Epithelial cell of proximal tubule (primary cell): Measurements from ENCODE around the gene FLOT2. TPM values are rescaled to one million over a fixed set of nuclear protein-coding genes. Genes with fewer than 3 reads are reported as not detected.
"Not testable (repeated sequence)": the region's sequence is repeated elsewhere in the genome, so short reads cannot be mapped to it uniquely, and the experiment has no call there.

Experiments
- DNase-seq: peaks from one replicate; pipeline ENCODE4 v3.0.0-alpha.2; 2011; ENCODE audit warnings: low read depth
- H3K4me3 ChIP-seq: 2 replicates; pipeline ENCODE4 v1.5.1; 2011; ENCODE audit warnings: low read depth, mild to moderate bottlenecking, low read length
- CTCF ChIP-seq: conservative IDR thresholded peaks from 2 replicates; pipeline ENCODE4 v1.5.1; 2012; ENCODE audit warnings: low read depth, mild to moderate bottlenecking, low read length
- total RNA-seq: library from RNA; depleted of rRNA; stranded (reverse); fragments of >200 nt; gene quantifications from 2 replicates; pipeline ENCODE4 v1.2.3, GENCODE V29; 2015

Gene FLOT2
- total RNA-seq, 1 donor from 2014 or later: 92.5 TPM

- no peak overlapping the region for H3K4me3 ChIP-seq
- no peak for DNase-seq
- TF ChIP-seq CTCF: no peak
Observed at GRCh38 chr17:28879886-28880571, 17.5 kb downstream of the FLOT2 start.

GRCh38 chr17:28878981-28879380, 18.6 kb downstream of the FLOT2 start:
- TF ChIP-seq CTCF: peak; percentile 52
- no peak for DNase-seq
- H3K4me3 ChIP-seq: no peak overlapping the region

GRCh38 chr17:28878158-28878910, 19.2 kb downstream of the FLOT2 start:
- no peak for DNase-seq
- H3K4me3 ChIP-seq: no peak overlapping the region
- TF ChIP-seq CTCF: no peak

- not testable (repeated sequence) for H3K4me3 ChIP-seq, DNase-seq
Observed at GRCh38 chr17:28877150-28877711, 20.3 kb downstream of the FLOT2 start.

GRCh38 chr17:28875848-28876550, 21.5 kb downstream of the FLOT2 start:
- no peak for DNase-seq
- TF ChIP-seq CTCF: no peak
- H3K4me3 ChIP-seq: no peak overlapping the region

- TF ChIP-seq CTCF: no peak
- DNase-seq: no peak
- H3K4me3 ChIP-seq: no peak overlapping the region
Observed at GRCh38 chr17:28874750-28875149, 22.8 kb downstream of the FLOT2 start.

GRCh38 chr17:28873839-28874238, 23.7 kb downstream of the FLOT2 start:
- no peak for DNase-seq
- no peak for TF ChIP-seq CTCF
- H3K4me3 ChIP-seq: no peak overlapping the region
